Stimulated activated CD8-positive, alpha-beta memory T cell treated with anti-CD3 and anti-CD28 coated beads, Interleukin-7, amount 100 ng/mL, for 24 hours (primary cell): ENCODE measurements around the gene CAMLG.
"Not testable (repeated sequence)": the region's sequence is repeated elsewhere in the genome, so short reads cannot be mapped to it uniquely, and the experiment has no call there.

Experiments
- DNase-seq: peaks from one replicate; pipeline ENCODE4 v3.0.0-alpha.2; 2020; ENCODE audit warnings: low read depth

Gene CAMLG

DNA sequence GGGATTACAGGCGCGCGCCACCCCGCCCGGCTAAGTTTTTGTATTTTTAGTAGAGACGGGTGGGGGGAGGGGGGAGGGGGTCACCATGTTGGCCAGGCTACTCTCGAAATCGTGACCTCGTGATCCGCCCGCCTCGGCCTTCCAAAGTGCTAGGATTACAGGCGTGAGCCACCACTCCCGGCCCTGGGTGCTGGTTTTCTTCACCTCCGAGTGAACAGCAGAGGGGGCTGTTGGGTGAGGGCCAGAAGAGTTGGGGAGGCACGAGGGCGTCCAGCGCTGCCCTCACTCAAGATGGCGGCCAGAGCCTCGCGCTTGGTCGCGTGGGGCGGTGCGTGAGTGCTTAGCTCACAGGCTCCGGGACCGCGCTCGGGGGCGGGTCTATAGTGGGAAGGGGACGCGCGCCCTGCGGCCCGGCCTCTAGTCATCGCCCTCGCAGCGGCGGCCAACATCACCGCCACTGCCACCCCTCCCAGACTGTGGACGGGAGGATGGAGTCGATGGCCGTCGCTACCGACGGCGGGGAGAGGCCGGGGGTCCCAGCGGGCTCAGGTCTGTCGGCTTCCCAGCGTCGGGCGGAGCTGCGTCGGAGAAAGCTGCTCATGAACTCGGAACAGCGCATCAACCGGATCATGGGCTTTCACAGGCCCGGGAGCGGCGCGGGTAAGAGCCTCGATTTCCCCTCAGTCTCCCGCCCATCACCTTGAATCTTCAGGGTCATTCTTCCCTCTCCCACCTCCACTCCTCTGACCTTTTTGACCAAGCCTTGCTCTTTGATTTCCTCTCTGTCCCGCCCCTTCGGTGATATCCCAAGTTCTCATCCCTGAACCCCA is at the start of gene CAMLG:
TSS of gene CAMLG (plus strand) at position 416 of the 830 bp plus-strand sequence. CDS start at position 489, 73 bp downstream.
- peak; percentile 90 for DNase-seq

DNA sequence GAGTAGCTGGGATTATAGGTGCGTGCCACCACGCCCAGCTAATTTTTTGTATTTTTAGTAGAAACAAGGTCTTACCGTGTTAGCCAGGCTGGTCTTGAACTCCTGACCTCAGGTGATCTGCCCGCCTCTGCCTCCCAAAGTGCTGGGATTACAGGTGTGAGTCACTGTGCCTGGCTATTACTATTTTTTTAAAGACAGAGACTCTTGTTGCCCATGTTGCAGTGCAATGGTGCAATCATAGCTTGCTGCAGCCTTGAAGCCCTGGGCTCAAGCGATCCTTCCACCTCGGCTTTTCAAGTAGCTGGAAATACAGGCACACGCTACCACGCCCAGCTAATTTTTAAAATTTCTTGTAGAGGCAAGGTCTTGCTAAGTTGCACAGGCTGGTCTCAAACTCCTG is 48.2 kb upstream of the CAMLG start:
- DNase-seq: not testable (repeated sequence)

DNA sequence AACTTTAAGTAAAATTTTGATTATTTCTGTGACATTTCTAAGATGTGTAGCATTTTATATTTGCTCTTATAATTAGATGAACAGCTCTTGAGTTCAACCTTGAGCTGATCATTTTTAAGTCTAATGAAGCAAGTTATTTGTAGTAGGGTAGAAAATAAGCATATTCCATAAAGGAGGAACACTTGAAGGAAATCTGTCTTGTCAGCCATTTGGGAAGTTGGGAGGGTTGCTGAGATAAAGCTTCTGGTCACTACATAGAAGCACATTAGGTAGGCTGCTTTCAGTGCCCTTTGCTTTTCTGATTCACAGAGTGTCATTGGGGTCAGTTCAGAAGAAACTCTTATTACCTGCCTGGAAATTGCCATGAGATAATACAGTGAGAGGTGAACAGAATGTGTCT is 45.6 kb upstream of the CAMLG start:
- DNase-seq: no peak

DNA sequence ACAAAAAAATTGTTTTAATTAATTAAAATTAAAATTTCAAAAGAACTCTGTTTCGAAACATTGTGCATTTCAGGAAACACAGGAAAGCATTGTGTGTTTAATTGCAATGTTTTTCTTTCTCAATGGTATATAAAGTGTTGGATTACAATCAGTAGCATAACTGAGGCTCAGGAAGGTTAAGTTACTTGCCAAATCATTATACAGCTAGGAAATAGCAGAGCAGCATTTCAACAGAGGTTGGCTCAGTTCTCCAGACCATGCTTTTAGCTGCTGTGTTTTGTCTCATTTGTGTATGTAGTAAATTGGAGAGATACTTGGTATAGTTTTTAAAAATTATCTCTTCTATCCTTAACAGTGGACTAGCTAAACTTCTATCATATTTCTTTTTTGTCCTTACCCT is 30.0 kb upstream of the CAMLG start:
- DNase-seq: no peak

DNA sequence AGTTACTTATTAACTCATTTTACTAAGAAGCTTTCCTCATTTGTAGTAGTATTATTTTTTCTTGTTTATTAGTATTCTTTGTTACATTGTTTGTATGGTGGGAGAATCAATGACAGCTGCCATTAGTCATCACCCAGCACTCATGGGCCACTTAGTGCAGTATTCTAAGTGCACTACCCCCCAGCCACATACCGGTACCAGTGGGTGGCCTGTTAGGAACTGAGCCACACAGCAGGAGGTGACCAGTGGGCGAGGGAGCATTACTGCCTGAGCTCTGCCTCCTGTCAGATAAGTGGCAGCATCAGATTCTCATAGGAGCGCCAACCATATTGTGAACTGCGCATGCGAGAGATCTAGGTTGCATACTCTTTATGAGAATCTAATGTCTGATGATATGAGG is 24.2 kb upstream of the CAMLG start:
- DNase-seq: no peak

DNA sequence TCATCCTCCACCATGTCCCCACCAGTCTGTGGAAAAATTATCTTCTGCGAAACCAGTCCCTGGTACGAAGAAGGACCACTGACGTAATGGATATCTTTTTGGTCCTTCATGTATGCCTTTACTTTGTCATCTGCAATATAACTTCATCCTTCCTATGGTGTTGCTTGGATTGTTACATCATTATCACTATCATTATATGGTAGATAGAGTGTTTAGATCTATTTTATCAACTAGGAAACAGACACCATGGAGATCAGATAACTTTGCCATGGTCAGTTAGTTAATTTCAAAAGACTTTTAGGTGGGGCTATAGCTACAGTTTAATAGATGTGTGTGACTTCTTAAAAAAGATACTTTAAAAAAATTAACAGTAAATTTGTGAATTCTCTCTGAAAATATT is 23.8 kb upstream of the CAMLG start:
- no peak for DNase-seq

DNA sequence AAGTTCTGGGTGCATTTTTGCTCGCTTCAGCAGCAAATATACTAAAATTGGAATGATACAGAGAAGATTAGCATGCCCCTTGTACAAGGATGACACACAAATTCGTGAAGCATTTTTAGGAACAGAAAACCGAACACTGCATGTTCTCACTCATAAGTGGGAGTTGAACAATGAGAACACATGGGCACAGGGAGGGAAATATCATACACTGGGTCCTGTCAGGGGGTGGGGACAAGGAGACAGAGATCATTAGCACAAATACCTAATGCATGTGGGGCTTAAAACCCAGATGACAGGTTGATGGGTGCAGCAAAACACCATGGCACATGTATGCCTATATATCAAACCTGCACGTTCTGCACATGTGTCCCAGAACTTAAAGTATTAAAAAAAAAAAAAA is 22.9 kb upstream of the CAMLG start:
- not testable (repeated sequence) for DNase-seq

DNA sequence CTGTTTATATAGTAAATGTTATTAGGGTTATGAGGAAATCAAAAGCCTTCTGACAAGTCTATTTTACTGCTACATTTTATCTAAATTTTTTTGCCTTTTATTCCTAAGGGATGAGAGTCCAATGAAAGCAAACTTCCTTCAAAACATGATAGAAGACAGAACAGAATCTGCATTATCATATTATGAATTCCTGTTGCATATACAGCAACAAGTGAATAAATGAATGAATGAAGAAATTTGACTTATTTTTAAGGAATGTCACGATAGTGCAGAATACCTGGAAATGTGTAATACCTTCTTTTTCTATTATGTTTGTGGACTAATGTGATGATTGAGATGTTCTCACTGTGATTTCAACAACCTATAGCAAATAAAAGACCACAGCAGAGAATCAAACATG is 13.5 kb upstream of the CAMLG start:
- no peak for DNase-seq

DNA sequence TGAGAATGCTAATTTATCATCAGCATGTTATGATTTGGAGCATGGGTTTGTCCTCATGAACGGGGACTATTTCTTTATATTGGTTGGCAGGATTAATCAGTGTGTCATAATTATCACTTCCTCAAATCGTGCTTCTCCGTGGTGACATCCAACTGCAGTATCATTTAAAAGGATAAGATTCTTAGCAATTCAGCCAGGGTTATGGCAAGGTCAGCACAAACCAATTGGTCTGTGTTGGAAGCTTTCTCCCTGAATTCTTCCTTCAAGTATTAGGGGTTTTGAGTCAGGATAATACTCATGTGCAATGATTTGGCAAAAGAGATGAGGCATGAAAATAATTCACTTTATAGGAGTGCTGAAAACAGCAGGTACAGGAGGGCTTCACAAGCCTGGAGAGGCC is 5.5 kb upstream of the CAMLG start:
- no peak for DNase-seq

DNA sequence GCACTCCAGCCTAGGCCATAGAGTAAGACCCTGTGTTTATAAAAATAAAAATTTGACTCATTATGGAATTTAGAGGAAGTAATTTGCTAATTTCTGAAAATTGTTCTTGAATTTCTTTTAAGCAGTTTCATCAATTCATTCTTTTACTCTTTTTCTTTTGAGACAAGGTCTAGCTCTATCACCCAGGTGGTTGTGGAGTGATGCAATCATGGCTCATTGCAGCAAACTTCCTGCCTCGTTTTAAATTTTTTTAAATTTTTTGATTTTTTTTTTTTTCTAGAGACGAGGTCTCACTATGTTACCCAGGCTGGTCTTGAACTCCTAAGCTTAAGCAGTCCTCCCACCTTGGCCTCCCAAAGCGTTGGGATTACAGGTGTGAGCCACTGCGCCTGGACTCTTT is 3.1 kb upstream of the CAMLG start:
- DNase-seq: no peak

DNA sequence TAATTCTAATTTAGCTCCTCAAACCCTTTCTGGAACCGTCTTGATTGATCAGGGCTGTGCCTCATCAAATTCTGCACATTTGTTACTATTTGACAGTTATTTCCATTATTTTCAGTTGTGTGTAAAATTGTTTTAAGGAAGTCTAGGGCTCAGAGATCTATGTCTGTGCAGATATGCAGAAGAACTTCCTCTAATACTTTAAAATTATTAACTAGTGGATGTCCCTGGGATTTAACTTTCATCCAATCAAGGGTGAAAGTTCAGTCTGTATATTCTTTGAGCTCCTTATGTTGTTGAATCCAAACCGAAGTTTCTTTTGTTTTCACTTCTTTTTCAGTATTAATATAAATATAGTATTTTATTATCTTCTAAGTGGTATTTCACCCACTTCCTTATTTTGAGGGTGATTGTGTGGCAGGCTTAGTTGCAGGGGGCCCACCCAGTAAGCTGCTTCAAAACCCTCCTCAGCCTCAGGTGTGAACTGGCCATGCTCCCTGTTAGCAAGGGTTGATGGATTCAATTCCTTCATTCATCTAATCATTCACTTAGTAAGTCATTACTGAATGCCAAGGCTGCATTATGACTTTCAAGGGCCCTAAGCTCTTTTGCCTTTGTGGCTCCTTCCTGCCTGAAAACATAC is 2.1 kb upstream of the CAMLG start:
- no peak for DNase-seq

DNA sequence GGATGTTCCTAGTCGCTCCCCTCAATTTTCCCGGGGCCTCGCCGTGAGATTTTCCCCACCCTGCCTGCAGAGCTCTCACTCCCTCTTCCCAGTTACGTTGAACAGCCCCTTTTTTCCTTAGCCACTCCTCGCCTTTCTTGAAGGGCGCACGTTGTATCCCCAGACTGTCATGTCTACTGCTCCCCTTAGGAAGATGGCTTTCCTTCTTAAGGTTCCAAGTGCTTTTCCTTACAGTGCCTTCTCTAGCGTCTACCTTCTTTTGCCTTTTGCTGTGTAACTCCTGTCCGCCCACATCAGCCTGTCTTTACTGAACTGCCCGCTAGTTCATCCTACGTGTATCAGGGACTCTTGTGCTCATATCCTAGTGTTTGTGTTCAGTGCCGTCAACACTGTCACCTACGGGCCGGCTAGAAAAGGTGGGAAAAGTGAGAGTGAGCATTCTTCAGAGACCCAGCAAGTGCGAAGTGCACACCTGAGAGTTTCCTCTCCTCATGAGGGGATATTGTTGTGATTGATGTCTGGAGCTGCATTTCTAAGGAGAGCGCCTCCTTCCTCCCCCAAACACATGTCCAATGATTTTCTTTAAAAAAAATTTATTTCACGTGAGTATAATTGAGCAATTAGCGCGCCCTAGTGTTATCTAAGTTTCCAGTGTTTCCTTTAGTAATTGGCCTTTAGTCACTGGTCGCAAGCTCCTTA is 764 bp downstream of the CAMLG start:
- DNase-seq: no peak

DNA sequence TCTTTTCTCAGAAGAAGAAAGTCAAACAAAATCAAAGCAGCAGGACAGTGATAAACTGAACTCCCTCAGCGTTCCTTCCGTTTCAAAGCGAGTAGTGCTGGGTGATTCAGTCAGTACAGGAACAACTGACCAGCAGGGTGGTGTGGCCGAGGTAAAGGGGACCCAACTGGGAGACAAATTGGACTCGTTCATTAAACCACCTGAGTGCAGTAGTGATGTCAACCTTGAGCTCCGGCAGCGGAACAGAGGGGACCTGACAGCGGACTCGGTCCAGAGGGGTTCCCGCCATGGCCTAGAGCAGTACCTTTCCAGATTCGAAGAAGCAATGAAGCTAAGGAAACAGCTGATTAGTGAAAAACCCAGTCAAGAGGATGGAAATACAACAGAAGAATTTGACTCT is 2.7 kb downstream of the CAMLG start:
- no peak for DNase-seq

DNA sequence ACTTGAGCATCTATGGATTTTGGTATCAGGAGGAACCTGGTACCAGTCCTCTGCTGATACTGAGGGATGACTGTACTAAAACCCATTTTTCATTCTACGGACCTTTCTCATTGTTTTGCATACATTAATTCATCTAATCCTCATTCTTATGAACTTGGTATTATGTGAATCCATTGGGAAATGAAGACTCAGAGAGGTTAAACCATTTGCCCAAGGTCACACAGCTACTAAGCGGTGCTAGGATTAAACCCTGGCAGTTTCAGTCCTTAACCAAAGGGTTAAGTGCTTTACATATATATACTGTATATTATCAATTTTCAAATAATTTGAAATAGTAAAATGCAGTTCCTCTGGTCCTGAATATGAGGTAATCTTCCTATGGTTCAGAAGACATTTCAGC is 3.8 kb downstream of the CAMLG start:
- no peak for DNase-seq

DNA sequence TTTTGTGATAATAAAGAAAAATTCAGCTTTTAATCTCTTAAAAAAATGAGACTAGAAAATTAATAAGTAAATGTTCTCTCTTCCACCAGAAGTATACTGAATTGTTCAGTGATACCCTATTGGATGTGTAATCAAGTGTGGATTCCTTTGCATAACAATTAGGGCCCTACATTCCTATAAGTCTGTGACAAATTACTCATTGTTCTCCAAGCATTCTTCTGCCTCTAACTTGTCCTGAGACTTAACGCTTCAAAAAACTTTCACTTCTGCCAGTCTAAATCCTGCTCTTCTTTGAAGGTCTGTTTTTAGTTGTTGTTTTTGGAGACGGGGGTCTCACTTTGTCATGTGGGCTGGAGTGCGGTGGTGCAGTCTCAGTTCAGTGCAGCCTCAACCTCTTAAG is 11.1 kb downstream of the CAMLG start:
- no peak for DNase-seq

DNA sequence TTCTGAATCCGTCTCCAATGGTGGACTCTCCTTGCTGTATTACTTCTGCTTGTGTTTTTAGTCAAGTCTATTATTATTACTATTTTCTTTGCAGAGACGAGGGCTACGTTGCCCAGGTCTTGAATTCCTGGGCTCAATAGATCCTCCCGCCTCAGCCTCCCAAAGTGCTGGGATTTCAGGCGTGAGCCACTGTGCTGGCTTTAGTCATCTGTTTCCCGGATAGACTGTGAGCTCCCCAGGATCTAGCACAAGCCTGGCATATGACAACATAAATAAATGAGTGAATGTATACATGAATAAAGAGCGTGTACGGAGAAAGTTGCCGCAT is 19.8 kb downstream of the CAMLG start:
- DNase-seq: no peak

DNA sequence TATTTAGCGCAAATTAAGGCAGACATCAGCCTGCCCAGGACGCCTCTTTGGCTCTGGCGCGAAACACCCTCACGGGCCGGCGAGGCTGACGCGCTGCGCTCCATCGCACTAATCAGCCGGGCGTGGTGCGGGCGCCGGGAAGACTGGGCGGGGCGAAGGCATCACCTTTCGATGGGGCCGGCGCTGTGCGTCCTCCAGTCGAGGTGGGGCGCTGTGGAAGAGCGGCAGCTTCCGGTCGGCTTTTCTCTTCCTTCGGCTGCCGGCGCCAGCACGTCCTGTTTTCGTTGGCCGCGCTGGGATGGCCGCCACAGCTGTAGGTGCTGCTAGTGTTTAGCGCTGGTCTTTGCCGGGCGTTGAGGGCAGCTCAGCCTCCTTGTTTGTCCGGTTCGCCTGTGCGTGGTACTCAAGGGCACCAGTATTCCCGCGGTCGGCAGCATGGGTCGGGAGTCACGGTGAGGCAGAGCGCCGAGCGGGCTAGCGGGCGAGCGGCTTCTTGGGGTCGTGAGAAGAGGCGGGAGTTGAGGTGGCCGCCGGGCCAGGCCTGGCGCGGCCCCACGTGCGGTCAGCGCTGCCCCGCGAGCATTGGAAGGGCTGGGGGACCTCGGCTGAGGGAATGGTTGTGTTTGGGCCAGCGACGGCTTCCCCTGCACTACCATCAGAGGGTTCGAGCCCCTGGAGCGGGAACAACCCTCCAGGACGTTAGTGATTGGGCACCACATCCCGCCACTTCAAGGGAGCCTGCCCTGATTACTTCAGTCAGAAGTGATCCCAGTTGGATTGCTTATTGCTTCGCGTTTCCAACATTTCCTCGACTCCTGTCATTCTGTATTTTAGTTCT is 20.4 kb downstream of the CAMLG start, which contains the start of gene DDX46:
TSS of gene DDX46 (plus strand) at position 276 of the 838 bp plus-strand sequence. CDS start at position 436, 160 bp downstream.
- peak; percentile 89 for DNase-seq

DNA sequence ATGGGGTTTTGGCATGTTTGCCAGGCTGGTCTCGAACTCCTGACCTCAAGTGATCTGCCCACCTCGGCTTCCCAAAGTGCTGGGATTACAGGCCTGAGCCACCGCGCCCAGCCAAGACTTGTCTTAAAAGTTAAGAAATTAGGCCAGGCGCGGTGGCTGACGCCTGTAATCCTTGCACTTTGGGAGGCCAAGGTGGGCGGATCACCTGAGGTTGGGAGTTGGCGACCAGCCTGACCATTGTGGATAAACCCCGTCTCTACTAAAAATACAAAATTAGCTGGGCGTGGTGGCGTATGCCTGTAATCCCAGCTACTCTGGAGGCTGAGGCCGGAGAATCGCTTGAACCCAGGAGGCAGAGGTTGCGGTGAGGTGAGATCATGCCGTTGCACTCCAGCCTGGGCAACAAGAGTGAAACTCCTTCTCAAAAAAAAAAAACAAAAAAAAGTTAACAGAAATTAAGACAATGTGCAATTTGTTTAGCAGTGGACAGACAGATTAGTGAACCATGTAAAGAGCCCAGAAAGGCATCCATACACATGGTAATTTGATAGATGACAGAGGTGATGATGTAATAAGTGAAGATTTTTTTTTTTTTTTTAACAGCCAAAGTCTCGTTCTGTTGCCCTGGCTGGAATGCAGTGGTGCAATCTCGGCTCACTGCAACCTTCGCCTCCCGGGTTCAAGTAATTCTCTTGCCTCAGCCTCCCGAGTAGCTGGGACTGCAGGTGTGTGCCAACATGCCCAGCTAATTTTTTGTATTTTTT is 29.4 kb downstream of the CAMLG start:
- not testable (repeated sequence) for DNase-seq

DNA sequence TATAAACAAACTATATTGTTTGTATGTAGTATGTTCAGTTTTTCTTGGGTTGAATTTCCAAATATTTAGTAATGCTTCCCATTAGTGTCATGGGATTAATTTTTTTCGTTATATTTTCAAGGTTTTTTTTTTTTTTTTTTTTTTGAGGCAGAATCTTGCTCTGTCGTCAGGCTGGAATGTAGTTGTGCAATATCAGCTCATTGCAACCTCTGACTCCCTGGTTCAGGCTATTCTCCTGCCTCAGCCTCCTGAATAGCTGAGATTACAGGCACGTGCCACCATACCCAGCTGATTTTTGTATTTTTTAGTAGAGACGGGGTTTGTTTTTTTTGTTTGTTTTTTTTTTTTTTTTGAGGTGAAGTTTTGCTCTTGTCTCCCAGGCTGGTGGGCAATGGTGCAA is 30.9 kb downstream of the CAMLG start:
- DNase-seq: no peak

DNA sequence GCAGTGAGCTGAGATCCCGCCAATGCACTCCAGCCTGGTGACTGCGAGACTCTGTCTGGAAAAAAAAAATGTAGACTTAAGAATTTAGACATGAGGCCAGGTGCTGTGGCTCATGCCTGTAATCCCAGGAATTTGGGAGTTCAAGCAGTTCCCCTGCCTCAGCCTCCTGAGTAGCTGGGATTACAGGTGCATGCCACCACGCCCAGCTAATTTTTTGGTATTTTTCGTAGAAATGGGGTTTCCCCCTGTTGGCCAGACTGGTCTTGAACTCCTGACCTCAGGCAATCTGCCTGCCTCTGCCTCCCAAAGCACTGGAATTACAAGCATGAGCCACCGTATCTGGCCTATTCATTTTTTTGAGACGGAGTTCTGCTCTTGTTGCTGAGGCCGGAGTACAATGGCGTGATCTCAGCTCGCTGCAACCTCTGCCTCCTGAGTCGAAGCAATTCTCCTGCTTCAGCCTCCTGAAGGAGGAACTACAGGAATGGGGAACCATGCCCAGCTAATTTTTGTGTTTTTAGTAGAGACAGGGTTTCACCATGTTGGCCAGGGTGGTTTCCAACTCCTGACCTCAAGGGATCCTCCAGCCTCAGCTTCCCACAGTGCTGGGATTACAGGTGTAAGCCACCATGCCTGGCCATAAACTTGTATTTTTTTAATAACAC is 34.2 kb downstream of the CAMLG start:
- no peak for DNase-seq

DNA sequence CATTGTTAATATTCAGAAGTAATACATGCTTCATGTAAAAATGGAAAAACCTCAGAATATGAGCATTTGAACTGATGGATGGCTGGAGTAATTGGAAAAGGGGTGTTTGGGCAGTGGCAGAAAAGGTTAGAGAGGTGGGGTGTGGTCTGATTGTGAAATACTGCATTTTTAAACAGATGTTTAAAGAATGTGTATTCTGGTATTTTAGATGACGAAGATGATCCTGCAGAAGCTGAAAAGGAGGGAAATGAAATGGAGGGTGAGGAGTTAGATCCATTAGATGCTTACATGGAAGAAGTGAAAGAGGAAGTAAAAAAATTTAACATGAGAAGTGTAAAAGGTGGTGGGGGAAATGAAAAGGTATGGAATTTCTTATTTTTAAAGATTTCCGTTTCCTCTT is 39.0 kb downstream of the CAMLG start:
- no peak for DNase-seq
